ENCODE results near the gene UBXN1. TPM values are rescaled to one million over a fixed set of nuclear protein-coding genes. Genes with fewer than 3 reads are reported as not detected.
A peak's percentile ranks its signal among the peaks of the same experiment; 100 is the strongest.

Gene UBXN1
- total RNA-seq, 1 donor, result 141 TPM

DNA sequence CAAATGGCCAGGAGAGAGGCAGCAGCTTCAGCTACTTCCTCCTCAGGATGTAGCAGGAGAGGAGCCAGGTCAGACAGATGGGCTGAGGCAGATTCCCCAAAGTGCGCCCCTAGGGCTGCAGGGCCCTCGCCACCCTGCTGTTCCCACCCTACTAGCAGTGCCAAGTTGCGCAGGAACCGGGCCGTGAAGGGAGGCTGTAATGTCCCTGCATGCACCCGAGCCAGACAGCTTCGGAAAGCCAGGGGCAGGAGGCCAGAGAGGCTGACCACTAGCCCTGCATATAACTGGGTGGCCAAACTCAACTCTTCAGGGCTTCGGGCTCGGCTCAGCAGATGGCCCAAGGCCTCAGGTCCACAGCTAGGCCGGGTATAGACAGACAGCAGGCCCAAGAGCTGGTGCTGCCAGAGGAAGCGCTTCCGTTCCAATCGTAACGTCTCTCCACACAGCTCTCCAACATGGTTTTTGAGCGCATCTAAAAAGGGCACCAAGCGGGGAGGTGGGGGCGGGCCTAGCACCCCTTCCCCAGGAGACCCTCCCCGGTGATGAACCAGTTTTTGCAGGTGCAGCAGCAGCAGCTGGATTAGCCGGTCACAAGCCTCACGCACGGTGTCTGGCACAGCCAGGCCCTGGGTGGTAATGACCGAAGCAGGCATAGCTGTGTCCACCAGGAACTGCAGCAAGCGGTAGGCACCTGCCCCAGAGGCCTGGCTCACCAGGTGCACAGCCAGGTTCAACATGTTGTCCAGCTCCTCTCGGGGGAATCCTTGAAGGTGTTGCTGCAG, 30.5 kb downstream of the UBXN1 start:
- no peak for DNase-seq (ENCODE audit: low read depth in 2 of 3, low spot score in 2 of 3)

DNA sequence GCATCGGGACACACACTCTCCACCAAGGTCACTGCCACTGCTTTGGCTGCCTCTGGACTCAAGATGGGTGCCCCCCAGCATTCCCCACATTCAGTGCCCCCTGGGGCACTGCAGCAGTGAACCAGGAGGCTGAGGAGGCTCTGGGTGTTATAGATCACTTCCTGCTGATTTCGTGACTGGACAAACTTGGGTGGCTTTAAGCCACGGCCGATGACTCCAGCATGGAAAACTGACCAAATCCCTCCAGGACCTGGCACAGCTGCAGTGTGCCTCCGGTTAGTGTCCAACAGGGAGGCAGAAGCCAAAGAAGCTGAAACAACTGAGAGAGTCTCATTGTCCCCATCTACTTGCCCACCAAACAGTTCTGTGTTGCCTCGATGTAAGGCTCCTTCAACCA, 31.3 kb downstream of the UBXN1 start:
- no peak for DNase-seq (ENCODE audit: low read depth in 2 of 3, low spot score in 2 of 3)

DNA sequence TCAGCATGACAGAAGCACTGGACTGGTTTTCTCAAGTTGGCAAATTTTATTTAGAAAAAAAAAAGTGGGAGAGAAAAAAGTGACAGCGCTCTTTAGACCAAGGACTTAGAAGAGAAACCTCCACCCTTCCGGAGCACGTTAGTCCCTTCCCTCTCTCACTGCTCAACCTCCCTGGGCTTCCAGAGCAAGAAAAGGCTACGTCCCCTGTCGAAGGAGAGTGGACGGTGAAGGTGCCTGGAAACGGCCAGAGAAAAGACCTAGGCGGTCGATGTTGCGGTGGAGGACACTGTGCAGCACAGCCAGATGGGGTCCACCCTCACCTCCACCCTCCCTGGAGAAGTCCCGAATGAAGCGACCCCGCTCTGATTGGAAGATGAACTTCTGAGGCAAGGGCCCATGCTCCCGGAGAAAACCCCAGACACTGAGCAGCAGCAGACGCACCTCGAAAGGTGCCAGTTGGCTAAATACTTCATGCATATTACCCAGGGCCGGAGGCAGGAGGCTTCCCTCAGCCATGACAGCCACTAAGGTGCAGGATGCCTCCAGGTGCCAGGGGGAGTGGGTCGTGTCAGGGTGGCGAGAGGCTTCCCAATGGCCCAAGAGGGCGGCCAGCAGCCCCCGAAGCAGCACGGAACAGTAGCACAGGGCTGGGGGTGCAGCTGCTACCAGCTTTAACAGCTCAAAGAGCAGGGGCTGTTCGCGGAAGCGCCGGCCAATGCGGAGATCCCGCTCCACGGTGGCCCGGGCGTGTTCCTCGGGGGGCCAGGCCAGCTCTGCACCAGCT, 31.9 kb downstream of the UBXN1 start:
- DNase-seq (ENCODE audit: low read depth in 2 of 3, low spot score in 2 of 3), result no peak

- DNase-seq (ENCODE audit: low read depth in 2 of 3, low spot score in 2 of 3), result peak; percentile 89 to 99 (median 99)
Observed at GRCh38 chr11:62645946-62646824, 32.7 kb downstream of the UBXN1 start, which contains the start of gene GANAB. Gene GANAB (minus strand): TSS chr11:62646613. CDS start chr11:62646599, 14 bp downstream.

GRCh38 chr11:62645671-62645945, 33.3 kb downstream of the UBXN1 start:
- no peak for DNase-seq (ENCODE audit: low read depth in 2 of 3, low spot score in 2 of 3)

- no peak for DNase-seq (ENCODE audit: low read depth in 2 of 3, low spot score in 2 of 3)
Observed at GRCh38 chr11:62644220-62644619, 34.7 kb downstream of the UBXN1 start.

DNA sequence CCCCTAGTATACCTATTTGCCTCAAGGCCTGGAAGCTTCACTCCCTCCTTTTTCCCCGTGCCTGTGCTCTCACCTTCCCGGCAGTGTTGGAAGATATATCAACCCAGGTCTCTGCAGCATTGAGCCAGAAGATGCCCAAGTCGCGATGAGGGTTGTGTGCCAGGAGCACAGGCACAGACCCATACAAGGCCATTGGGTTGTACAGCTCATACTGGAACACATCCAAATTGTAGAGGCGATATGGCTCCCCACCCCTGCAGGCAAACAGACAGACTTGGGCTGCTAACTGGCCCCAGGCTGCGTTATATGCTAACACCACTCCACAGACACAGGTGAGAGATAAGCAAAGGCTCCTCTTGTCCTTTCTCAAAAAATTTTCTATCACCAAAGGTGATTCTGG, 46.4 kb downstream of the UBXN1 start:
- no peak for DNase-seq (ENCODE audit: low read depth in 2 of 3, low spot score in 2 of 3)

DNA sequence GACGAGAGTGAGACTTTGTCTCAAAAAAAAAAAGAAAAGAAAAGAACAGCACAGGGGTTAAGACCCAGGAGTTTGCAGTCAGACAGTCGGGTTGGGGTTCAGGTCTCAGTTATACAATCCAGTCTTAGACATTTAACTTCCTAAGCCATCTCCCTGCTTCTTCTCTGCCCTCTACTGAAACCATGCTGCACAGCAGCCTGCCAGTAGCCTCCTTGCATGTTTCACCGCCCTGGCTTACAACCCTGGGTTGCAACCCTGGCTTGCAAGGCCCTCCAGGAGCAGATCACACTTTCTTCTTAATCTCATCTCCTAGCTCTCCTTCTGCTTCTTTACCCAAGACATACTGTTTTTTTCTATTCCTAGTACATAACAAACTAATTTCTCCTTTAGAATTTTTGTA, 51.2 kb downstream of the UBXN1 start:
- peak in 1 of 3 donors; percentile 35 for DNase-seq (ENCODE audit: low read depth in 2 of 3, low spot score in 2 of 3)

Small RNA genes within 50 kb of the gene (small RNA-seq; reads per million reads assigned to genes)
- gene SNORA57, result not detected

Other genes starting within 250 kb of the UBXN1 start
- gene AHNAK, start 132.3 kb downstream of the UBXN1 start, total RNA-seq, result 250 TPM
- gene EEF1G, start 105.2 kb downstream of the UBXN1 start, total RNA-seq, result 3,462 TPM
- gene TUT1, start 87.5 kb downstream of the UBXN1 start, total RNA-seq, result 11.6 TPM
- gene MTA2, start 77.2 kb downstream of the UBXN1 start, total RNA-seq, result 142 TPM
- 38.0 TPM for gene EML3, start 66.3 kb downstream of the UBXN1 start, total RNA-seq
- 2.7 TPM for gene ROM1, start 65.8 kb downstream of the UBXN1 start, total RNA-seq
- 36.4 TPM for gene B3GAT3, start 57.1 kb downstream of the UBXN1 start, total RNA-seq
- 215 TPM for gene GANAB, start 32.5 kb downstream of the UBXN1 start, total RNA-seq
- 33.7 TPM for gene INTS5, start 25.8 kb downstream of the UBXN1 start, total RNA-seq
- 15.3 TPM for gene C11orf98, start 13.9 kb downstream of the UBXN1 start, total RNA-seq
- 51.7 TPM for gene CSKMT, start 13.8 kb downstream of the UBXN1 start, total RNA-seq
- 7.3 TPM for gene UQCC3, start 7.4 kb downstream of the UBXN1 start, total RNA-seq
- 6.5 TPM for gene LBHD1, start 6.8 kb downstream of the UBXN1 start, total RNA-seq
- gene LRRN4CL, start 10.5 kb upstream of the UBXN1 start, total RNA-seq, result 0.27 TPM
- gene BSCL2, start 28.4 kb upstream of the UBXN1 start, total RNA-seq, result 66.5 TPM
- gene GNG3, start 28.6 kb upstream of the UBXN1 start, total RNA-seq, result not detected
- gene HNRNPUL2, start 48.4 kb upstream of the UBXN1 start, total RNA-seq, result 7.5 TPM
- gene TTC9C, start 49.4 kb upstream of the UBXN1 start, total RNA-seq, result 30.4 TPM
- 17.5 TPM for gene ZBTB3, start 75.1 kb upstream of the UBXN1 start, total RNA-seq
- gene POLR2G, start 82.5 kb upstream of the UBXN1 start, total RNA-seq, result 81.3 TPM
- 25.0 TPM for gene TAF6L, start 92.3 kb upstream of the UBXN1 start, total RNA-seq
- gene TMEM179B, start 108.3 kb upstream of the UBXN1 start, total RNA-seq, result 49.3 TPM
- 31.2 TPM for gene TMEM223, start 112.9 kb upstream of the UBXN1 start, total RNA-seq
- gene NXF1, start 126.4 kb upstream of the UBXN1 start, total RNA-seq, result 62.2 TPM
- gene STX5, start 153.0 kb upstream of the UBXN1 start, total RNA-seq, result 56.3 TPM
- not detected for gene TEX54, start 153.8 kb upstream of the UBXN1 start, total RNA-seq
- 74.3 TPM for gene WDR74, start 160.5 kb upstream of the UBXN1 start, total RNA-seq
- 116 TPM for gene SLC3A2, start 201.8 kb upstream of the UBXN1 start, total RNA-seq
- gene CHRM1, start 242.3 kb upstream of the UBXN1 start, total RNA-seq, result under 0.01 TPM